H1 (cell line): ENCODE measurements around the gene CIBAR2. TPM values are rescaled to one million over a fixed set of nuclear protein-coding genes. Genes with fewer than 3 reads are reported as not detected.

Experiments
- CTCF ChIA-PET: fragments of 300-600 bp; sonication (Branson Sonifier 250); formaldehyde crosslinking; loops from one replicate; lab custom pipeline; 2021; ENCODE audit not compliant: partially characterized antibody; lab: Charles Lee
- POLR2A ChIA-PET: fragments of 300-600 bp; sonication (Branson Sonifier 250); formaldehyde crosslinking; loops from one replicate; lab custom pipeline; 2021; ENCODE audit warnings: inconsistent platforms; ENCODE audit not compliant: partially characterized antibody; lab: Charles Lee
- DNase-seq, 2 experiments: peaks; one replicate each; pipeline versions ENCODE4 v3.0.0 to v3.0.0-alpha.2; 2010 to 2022; ENCODE audit warnings: low spot score in 2 of 2, low read depth in 1 of 2, mixed read lengths in 1 of 2
- FAIRE-seq: peaks from 2 replicates; lab custom pipeline; 2011; peaks lifted over from hg19 to GRCh38; lab: Jason Lieb, UNC
- H2AFZ ChIP-seq: 2 replicates; pipeline ENCODE4 v1.8.1; 2012; ENCODE audit warnings: low read length, inconsistent platforms
- H2AK5ac ChIP-seq: 2 replicates; pipeline ENCODE4 v1.6.1; 2013; ENCODE audit warnings: low read depth, low read length
- H2BK120ac ChIP-seq: replicated peaks from 2 replicates; pipeline ENCODE3; 2013; ENCODE audit warnings: low read depth, low read length, inconsistent platforms
- H2BK12ac ChIP-seq: 2 replicates; pipeline ENCODE4 v1.6.1; 2013; ENCODE audit warnings: low read depth, low read length
- H2BK15ac ChIP-seq: 2 replicates; pipeline ENCODE4 v1.6.1; 2013; ENCODE audit warnings: low read length
- H2BK20ac ChIP-seq: 2 replicates; pipeline ENCODE4 v1.6.1; 2013; ENCODE audit warnings: low read length
- H2BK5ac ChIP-seq: 2 replicates; pipeline ENCODE4 v1.6.1; 2013; ENCODE audit warnings: low read depth, low read length
- H3K14ac ChIP-seq: 2 replicates; pipeline ENCODE4 v1.6.1; 2013; ENCODE audit warnings: inconsistent platforms; ENCODE audit not compliant: insufficient read length
- H3K18ac ChIP-seq: 2 replicates; pipeline ENCODE4 v1.6.1; 2013; ENCODE audit warnings: low read length; ENCODE audit errors: extremely low read depth
- H3K23ac ChIP-seq: 2 replicates; pipeline ENCODE4 v1.6.1; 2013; ENCODE audit warnings: inconsistent platforms; ENCODE audit not compliant: insufficient read length
- H3K23me2 ChIP-seq: 2 replicates; pipeline ENCODE4 v1.6.1; 2013; ENCODE audit warnings: low read depth, low read length
- H3K27ac ChIP-seq: 2 replicates; pipeline ENCODE4 v1.6.1; 2011; ENCODE audit warnings: low read depth, low read length, inconsistent platforms
- H3K27me3 ChIP-seq, 4 experiments: replicated peaks in 1 of 4; 1 replicate in 1 of 4; 2 replicates in 3 of 4; pipeline versions ENCODE4 v1.6.1 to v1.8.1; 2011 to 2013; ENCODE audit warnings: low read length in 3 of 4, mild to moderate bottlenecking in 3 of 4, inconsistent platforms in 2 of 4, mixed read lengths in 2 of 4, moderate library complexity in 1 of 4; ENCODE audit not compliant: control insufficient read depth in 3 of 4, insufficient read depth in 3 of 4; ENCODE audit errors: extremely low read depth in 1 of 4
- H3K36me3 ChIP-seq, 4 experiments: 2 replicates each; pipeline versions ENCODE4 v1.6.1 to v1.8.1; 2011 to 2013; ENCODE audit warnings: mild to moderate bottlenecking in 4 of 4, low read length in 3 of 4, moderate library complexity in 2 of 4, control low read depth in 1 of 4, inconsistent platforms in 1 of 4; ENCODE audit not compliant: insufficient read depth in 4 of 4, control insufficient read depth in 2 of 4
- H3K4ac ChIP-seq: replicated peaks from 2 replicates; pipeline ENCODE3; 2013; ENCODE audit warnings: low read length, low read depth, mixed read lengths, inconsistent platforms; ENCODE audit not compliant: insufficient read length
- H3K4me1 ChIP-seq, 4 experiments: replicated peaks in 1 of 4; 1 replicate in 1 of 4; 2 replicates in 3 of 4; pipeline versions ENCODE4 v1.6.1 to v1.8.1; 2011 to 2013; ENCODE audit warnings: low read length in 3 of 4, inconsistent platforms in 2 of 4, mixed read lengths in 1 of 4; ENCODE audit not compliant: insufficient read depth in 4 of 4, control insufficient read depth in 3 of 4
- H3K4me2 ChIP-seq, 2 experiments: 2 replicates each; pipeline versions ENCODE4 v1.6.1 to v1.8.1; 2011 to 2013; ENCODE audit warnings: low read depth in 2 of 2, low read length in 2 of 2, control low read depth in 1 of 2, inconsistent platforms in 1 of 2, mild to moderate bottlenecking in 1 of 2; ENCODE audit not compliant: insufficient read depth in 1 of 2
- H3K4me3 ChIP-seq, 4 experiments: fragments of 200-600, 300-600 bp in 1 of 4; sonication (generic), shearing (Covaris generic), sonication (Bioruptor Twin) in 1 of 4; 2 replicates each; pipeline versions ENCODE4 v1.5.1 to v1.8.1; 2011 to 2016; ENCODE audit warnings: low read length in 4 of 4, low read depth in 3 of 4, control low read depth in 2 of 4, inconsistent platforms in 2 of 4, mild to moderate bottlenecking in 2 of 4, mixed read lengths in 1 of 4, moderate library complexity in 1 of 4; ENCODE audit not compliant: insufficient read depth in 2 of 4; ENCODE audit errors: extremely low read depth in 1 of 4
- H3K56ac ChIP-seq: replicated peaks from 2 replicates; pipeline ENCODE3; 2013; ENCODE audit warnings: low read depth, mild to moderate bottlenecking, mixed read lengths, low read length, inconsistent platforms; ENCODE audit not compliant: insufficient read length
- H3K79me1 ChIP-seq: 2 replicates; pipeline ENCODE4 v1.6.1; 2013; ENCODE audit warnings: low read depth, low read length, control low read depth
- H3K79me2 ChIP-seq, 2 experiments: 2 replicates each; pipeline versions ENCODE4 v1.6.1 to v1.8.1; 2012 to 2013; ENCODE audit warnings: low read length in 2 of 2, mild to moderate bottlenecking in 2 of 2, inconsistent platforms in 1 of 2; ENCODE audit not compliant: insufficient read depth in 2 of 2, control insufficient read depth in 1 of 2
- H3K9ac ChIP-seq, 4 experiments: replicated peaks in 1 of 4; 1 replicate in 1 of 4; 2 replicates in 3 of 4; pipeline versions ENCODE4 v1.6.1 to v1.8.1; 2011 to 2013; ENCODE audit warnings: low read depth in 3 of 4, low read length in 3 of 4, control low read depth in 2 of 4, mild to moderate bottlenecking in 2 of 4, moderate library complexity in 2 of 4, inconsistent platforms in 1 of 4; ENCODE audit errors: extremely low read depth in 1 of 4
- H3K9me3 ChIP-seq, 2 experiments: 2 replicates each; pipeline versions ENCODE4 v1.6.1 to v1.8.1; 2012 to 2013; ENCODE audit warnings: mild to moderate bottlenecking in 2 of 2, moderate library complexity in 2 of 2, control low read depth in 1 of 2, inconsistent platforms in 1 of 2, low read depth in 1 of 2, low read length in 1 of 2, mixed read lengths in 1 of 2; ENCODE audit not compliant: insufficient read depth in 2 of 2
- H4K20me1 ChIP-seq, 2 experiments: replicated peaks in 1 of 2; 2 replicates each; pipeline versions ENCODE3 to v1.8.1; 2011 to 2013; ENCODE audit warnings: inconsistent platforms in 2 of 2, low read length in 2 of 2, mild to moderate bottlenecking in 1 of 2; ENCODE audit not compliant: insufficient read depth in 2 of 2, control insufficient read depth in 1 of 2
- H4K5ac ChIP-seq: 2 replicates; pipeline ENCODE4 v1.6.1; 2013; ENCODE audit warnings: low read length, low read depth, mixed read lengths, inconsistent platforms; ENCODE audit not compliant: insufficient read length
- H4K8ac ChIP-seq: 2 replicates; pipeline ENCODE4 v1.8.0; 2013; ENCODE audit warnings: mild to moderate bottlenecking, moderate library complexity, low read length, inconsistent platforms; ENCODE audit not compliant: insufficient read depth; ENCODE audit errors: extremely low read depth
- H4K91ac ChIP-seq: replicated peaks from 2 replicates; pipeline ENCODE3; 2013; ENCODE audit warnings: low read length, mixed read lengths, inconsistent platforms; ENCODE audit not compliant: insufficient read length
- ASH2L ChIP-seq: fragments of 200-600, 300-600 bp; sonication (generic); IDR thresholded peaks from one replicate; pipeline ENCODE4 v1.7.1; 2017; ENCODE audit warnings: low read length
- BACH1 ChIP-seq: IDR thresholded peaks from 2 replicates; pipeline ENCODE4 v1.6.1; 2012; ENCODE audit warnings: low read length, improper control_type of control experiment
- CBX8 ChIP-seq: fragments of 300-800, 300-1000 bp; sonication (generic); IDR thresholded peaks from 2 replicates; pipeline ENCODE4 v1.7.1; 2016; ENCODE audit warnings: low read depth, low read length, borderline replicate concordance
- EZH2 ChIP-seq: fragments of 200-600 bp; sonication (generic); IDR thresholded peaks from 2 replicates; pipeline ENCODE4 v1.7.1; 2012; ENCODE audit warnings: low read depth, mild to moderate bottlenecking, moderate library complexity, low read length, inconsistent platforms; ENCODE audit not compliant: severe bottlenecking
- KDM4A ChIP-seq: IDR thresholded peaks from one replicate; pipeline ENCODE4 v1.7.1; 2012; ENCODE audit warnings: low read depth, mild to moderate bottlenecking, moderate library complexity, low read length, inconsistent platforms; ENCODE audit not compliant: severe bottlenecking
- RNF2 ChIP-seq: fragments of 200-900, 300-1000 bp; sonication (generic); IDR thresholded peaks from 2 replicates; pipeline ENCODE4 v1.7.1; 2016; ENCODE audit warnings: borderline replicate concordance, low read depth, mild to moderate bottlenecking, antibody characterized with exemption, low read length; ENCODE audit not compliant: poor library complexity, severe bottlenecking; ENCODE audit errors: missing control alignments
- SIRT6 ChIP-seq: IDR thresholded peaks from one replicate; pipeline ENCODE4 v1.7.1; 2012; ENCODE audit warnings: low read length, inconsistent platforms
- SRF ChIP-seq: IDR thresholded peaks from 2 replicates; pipeline ENCODE4 v1.6.1; 2011; ENCODE audit warnings: mild to moderate bottlenecking, low read depth, low read length, moderate library complexity
- USF2 ChIP-seq: IDR thresholded peaks from 2 replicates; pipeline ENCODE4 v1.6.1; 2011; ENCODE audit warnings: low read length, improper control_type of control experiment
- WGBS, 2 experiments: shearing (Covaris generic) in 1 of 2; methylation state at CpG; one replicate each; pipeline versions ENCODE4 v1.1.6 to v1.1.7; 2013 to 2015; ENCODE audit warnings: low lambda C conversion rate in 2 of 2, mixed read lengths in 2 of 2, inconsistent platforms in 1 of 2, low coverage in 1 of 2, missing lambda C conversion rate in 1 of 2; ENCODE audit not compliant: insufficient replicate concordance in 2 of 2, insufficient coverage in 1 of 2, insufficient read length in 1 of 2; ENCODE audit errors: extremely low coverage in 1 of 2, missing lambda C conversion rate in 1 of 2; 5-methylcytosine and 5-hydroxymethylcytosine counted together
- polyA plus RNA-seq, 7 experiments: library from polyadenylated mRNA; depleted of rRNA in 3 of 7; stranded (reverse) in 5 of 7; unstranded in 2 of 7; fragments of >200 nt in 5 of 7; fragments of 200-250 nt in 2 of 7; gene quantifications; 1 replicate in 5 of 7; 2 replicates in 1 of 7; 4 replicates in 1 of 7; pipeline versions ENCODE4 v1.2.1 to v1.2.3, GENCODE V29; 2011 to 2013; ENCODE audit warnings: missing spikeins in 2 of 7, mixed read lengths in 2 of 7
- total RNA-seq: library from RNA; stranded (reverse); fragmentation: NEBNext Ultra II Directional; extraction: Animal tissue kit (Norgen Biotek cat#: 25700); gene quantifications from 2 replicates; pipeline ENCODE4 v1.2.1, GENCODE V29; 2021

Gene CIBAR2
- total and polyA plus RNA-seq, 2 of the 8 experiments (the other 6 are each of a cell fraction or from before 2014, with no cell fraction given): 0.18 TPM; not detected in 1

- Histone ChIP-seq H3K79me1 (no peaks in the 10 kb centered on the region), H3K14ac (no peak overlapping the region), H3K23ac (no peak overlapping the region), H3K18ac (no peak overlapping the region), H3K4ac (no peak overlapping the region), H2BK15ac (no peak overlapping the region), H3K56ac (no peak overlapping the region), H2AFZ (no peak overlapping the region), H3K36me3 (no peaks in the 10 kb centered on the region), H4K20me1 (peaks cover 0 to 2% of the 10 kb centered on the region in 2 experiments), H3K23me2 (no peaks in the 10 kb centered on the region), H4K91ac (no peak overlapping the region), H3K4me1 (peaks cover 0 to 2% (median under 1%) of the 10 kb centered on the region in 4 experiments; a peak in 4 of 7 replicates), H4K5ac (no peak overlapping the region), H2BK20ac (no peak overlapping the region), H2BK120ac (no peak overlapping the region), H3K9me3 (no peaks in the 10 kb centered on the region), H3K4me2 (no peak overlapping the region), H2BK5ac (no peak overlapping the region), H3K4me3 (no peak overlapping the region), H4K8ac (peak overlapping the region; percentile 53), H3K9ac (no peak overlapping the region), H3K27ac (no peak overlapping the region), H2BK12ac (no peak overlapping the region), H2AK5ac (no peak overlapping the region), H3K79me2 (no peaks in the 10 kb centered on the region), H3K27me3 (peaks cover 8 to 24% (median 19%) of the 10 kb centered on the region in 4 experiments)
- DNase-seq (no peak), FAIRE-seq (no peak)
- ChIA-PET CTCF (interaction anchor here (1.8 kb wide), 2 partner anchors 9 to 34 kb away, joined by 4 to 9 read pairs; no protein-coding TSS in a partner anchor), POLR2A (no interaction called here)
- TF ChIP-seq CBX8 (no peak), BACH1 (no peak), KDM4A (no peak), SIRT6 (no peak), SRF (no peak), ASH2L (no peak), RNF2 (no peak), EZH2 (no peak), USF2 (no peak)
- 88% methylated on average over 11 of the region's 16 CpGs; no CpG with 5 or more reads in 1 of the 2 experiments for WGBS, 2 experiments
These were observed 22.7 kb downstream of the CIBAR2 start for GRCh38 chr16:85089525-85089924.
